Stimulated activated CD4-positive, alpha-beta T cell treated with anti-CD3 and anti-CD28 coated beads, Interleukin-1b, Interleukin-23, amount 100 ng/mL, for 48 hours (primary cell): ENCODE data around the gene IVD.

ENCODE experiments used
- DNase-seq: peaks from one replicate; pipeline ENCODE4 v3.0.0-alpha.2; 2020

IVD gene

DNA sequence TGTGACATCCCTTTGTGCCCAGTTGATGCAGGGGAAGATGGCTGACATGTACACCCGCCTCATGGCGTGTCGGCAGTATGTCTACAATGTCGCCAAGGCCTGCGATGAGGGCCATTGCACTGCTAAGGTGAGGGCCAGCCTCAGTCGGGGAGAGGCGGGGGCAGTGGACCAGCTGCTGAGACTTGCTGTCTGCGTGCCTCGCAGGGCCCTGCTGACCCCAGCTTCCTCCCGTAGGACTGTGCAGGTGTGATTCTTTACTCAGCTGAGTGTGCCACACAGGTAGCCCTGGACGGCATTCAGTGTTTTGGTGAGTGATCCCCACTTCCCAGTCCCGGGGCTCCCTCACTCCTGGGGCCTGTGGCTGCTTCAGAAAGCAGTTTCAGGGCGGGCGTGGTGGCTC lies 10.5 kb downstream of the IVD start:
- no peak for DNase-seq

DNA sequence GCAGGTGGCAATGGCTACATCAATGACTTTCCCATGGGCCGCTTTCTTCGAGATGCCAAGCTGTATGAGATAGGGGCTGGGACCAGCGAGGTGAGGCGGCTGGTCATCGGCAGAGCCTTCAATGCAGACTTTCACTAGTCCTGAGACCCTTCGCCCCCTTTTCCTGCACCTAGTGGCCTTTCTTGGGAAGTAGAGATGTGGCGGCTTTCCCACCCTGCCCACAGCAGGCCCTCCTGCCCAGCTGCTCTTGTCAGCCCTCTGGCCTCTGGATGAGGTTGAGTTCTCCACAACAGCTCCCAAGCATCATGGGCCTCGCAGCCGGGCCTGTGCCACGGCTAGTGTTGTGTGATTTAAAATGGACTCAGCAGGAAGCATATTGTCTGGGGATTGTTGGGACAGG lies 12.5 kb downstream of the IVD start:
- no peak for DNase-seq

DNA sequence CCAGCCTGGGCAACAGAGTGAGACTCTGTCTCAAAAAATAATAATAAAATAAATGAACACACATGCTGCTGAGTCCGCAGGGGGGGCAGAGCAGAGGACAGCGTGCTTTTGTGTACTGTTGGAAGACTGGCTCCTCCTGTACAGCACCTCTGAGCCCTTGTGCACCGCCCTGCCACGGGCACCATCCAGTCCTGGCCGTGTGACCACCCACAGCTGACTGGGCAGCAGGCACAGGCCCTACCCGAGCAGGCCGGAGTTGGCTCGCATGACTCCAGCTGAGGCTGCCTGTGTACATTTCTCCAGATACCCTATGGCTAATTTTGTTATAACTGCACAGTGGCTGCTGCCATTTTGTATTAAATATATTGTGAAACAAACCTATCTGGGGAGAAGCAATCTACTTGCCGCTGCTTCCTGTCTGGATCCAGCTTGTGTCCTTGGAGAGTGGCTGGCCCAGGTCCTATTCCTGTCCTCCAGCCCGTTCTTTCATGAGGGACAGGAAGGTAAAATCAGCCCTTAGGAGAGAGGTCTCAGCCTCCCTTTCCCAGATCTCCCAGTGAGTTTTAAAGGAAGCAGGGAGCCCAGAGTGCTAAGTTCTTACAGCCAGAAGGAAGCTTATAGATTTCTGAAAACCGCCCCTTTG lies 14.6 kb downstream of the IVD start:
- no peak for DNase-seq

DNA sequence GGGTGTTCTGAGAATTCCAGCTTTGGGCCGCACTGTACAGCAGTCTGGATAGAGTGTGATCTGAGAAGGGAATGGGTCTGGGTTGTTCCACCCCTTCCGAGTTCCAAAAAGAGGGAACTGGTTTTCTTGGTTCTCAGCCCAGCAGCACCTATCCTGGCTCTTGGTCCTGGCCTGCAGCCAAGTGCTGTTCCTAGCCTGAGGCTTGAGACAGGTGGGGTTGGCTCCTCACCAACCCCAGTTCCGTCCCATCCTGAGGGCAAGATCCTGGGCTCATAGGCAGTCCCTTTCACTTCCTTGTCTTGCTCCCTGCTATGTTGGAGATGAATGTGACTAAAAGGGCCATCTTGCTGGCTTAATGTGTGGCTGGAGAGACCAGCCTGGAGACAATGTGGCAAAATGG lies 15.2 kb downstream of the IVD start:
- no peak for DNase-seq

DNA sequence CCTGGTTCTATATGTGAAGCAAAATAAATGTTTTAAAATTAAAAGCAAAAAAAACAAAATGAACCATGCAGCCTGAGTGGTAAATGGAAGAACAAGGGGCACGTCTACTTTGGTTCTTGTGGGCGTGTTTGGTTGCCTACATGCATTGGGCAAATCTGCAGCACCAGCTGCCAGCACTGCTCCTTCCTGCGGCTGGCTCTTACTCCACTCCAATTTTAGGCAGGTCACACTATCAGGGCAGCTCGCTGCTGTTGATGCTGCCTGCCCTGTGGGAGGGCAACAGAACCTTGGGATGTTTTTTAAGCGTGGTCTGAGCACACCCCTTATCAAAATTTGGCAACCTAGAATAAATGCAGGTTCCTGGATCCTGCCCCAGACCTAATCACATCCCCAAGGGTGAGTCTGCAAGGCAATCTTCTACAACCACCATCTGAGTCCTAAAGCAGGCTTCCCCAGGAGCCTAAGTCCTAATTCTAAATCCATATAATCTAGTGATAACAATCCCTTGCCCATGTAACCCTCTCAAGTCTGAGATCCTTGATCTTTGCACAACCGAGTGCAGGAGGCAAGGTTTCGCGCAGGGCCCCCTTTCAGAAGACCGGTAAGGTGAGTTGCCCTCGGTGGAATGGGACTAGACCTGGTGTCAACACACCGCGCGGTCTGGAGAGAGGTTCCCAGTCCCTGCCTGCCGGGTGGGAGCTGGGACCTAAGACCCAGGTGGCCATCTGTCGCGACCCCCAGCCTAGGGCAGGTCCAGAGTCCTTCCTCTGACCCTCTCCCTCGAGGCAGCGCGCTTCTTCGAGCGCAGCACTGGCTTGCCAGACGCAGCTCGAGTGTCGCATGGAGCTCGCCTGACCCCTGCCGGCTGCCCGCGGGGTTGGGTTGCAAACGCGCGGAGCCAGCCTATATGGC lies 15.9 kb downstream of the IVD start:
- peak; percentile 81 for DNase-seq

DNA sequence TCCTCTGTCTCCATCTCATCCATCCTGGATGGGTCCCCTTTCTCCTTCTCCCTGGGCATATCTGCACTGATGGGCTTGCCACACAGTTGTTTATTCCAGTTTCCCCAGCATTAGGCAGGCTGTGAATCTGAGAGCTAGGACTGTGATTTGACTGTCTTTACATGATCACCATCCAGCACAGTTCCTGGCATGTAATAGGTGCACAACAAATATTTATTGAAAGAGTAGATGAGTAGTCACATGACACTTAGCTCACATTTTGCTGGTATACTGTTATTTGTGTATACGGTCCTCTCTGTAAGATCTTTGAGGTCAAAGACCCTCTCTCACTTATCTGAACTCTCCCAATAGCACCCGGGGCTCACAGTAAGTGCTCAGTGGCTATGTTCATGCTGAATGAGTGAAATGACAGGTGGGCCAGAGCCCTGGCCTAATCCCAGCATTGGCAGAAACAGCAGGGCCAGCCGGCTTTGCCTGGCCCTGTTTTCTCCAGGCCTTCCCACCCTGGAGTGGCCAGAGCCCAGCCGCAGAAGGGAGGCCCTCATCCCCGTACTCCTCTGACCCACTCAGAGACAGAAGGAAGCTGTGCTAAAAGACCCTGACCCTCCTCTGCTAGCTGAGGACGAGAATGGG lies 19.0 kb downstream of the IVD start:
- no peak for DNase-seq

DNA sequence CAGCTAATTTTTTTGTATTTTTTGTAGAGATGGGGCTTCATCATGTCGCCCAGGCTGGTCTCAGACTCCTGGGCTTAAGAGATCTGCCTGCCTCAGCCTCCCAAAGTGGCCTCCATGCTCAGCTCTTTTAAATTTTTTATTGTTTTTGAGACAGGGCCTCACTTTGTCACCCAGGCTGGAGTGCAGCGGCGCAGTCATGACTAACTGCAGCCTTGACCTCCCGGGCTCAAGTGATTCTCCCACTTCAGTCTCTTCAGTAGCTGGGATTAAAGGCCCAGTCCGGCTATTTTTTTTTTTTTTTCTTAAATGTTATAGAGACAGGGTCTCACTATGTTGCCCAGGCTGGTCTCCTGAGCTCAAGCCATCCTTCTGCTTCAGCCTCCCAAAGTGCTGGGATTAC lies 20.1 kb downstream of the IVD start:
- no peak for DNase-seq

DNA sequence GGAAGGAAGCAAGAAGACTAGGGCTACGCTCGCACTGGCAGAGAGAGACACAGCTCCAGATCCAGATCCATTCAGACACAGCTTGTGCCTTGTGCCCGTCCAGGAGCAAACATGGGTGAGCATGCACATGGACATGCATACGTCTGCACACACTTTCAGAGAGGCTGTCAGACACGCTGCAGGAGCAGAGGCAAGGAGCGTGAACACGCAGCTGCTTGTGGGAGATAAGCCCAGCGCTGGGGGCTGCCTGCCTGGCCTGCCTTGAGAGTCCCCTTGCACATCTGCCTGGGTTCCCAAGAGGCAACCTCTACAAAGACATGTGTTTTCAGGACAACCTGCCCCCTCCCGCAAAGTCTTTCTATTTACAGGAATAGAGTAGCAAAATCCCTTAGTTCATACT lies 21.6 kb downstream of the IVD start:
- no peak for DNase-seq

DNA sequence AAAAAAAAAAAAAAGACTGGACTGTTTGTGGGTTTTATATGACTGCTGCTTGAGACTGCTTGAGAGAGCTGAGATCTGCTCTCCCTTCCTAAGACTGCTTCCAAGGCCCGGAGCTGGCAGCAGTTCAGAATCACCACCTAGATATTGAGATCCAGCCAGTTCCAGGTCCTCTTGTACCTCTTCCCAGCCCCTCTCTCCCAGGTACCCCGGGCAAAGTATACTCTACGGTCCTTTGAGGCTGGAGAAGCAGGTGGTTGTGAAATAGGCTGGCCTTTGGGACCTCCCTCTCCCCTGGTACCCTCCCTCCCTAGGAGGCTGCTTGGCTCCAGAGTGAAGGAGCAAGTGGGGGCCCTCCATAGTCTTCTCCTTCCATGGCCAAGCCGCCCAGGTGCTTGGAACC lies 22.6 kb downstream of the IVD start:
- no peak for DNase-seq

DNA sequence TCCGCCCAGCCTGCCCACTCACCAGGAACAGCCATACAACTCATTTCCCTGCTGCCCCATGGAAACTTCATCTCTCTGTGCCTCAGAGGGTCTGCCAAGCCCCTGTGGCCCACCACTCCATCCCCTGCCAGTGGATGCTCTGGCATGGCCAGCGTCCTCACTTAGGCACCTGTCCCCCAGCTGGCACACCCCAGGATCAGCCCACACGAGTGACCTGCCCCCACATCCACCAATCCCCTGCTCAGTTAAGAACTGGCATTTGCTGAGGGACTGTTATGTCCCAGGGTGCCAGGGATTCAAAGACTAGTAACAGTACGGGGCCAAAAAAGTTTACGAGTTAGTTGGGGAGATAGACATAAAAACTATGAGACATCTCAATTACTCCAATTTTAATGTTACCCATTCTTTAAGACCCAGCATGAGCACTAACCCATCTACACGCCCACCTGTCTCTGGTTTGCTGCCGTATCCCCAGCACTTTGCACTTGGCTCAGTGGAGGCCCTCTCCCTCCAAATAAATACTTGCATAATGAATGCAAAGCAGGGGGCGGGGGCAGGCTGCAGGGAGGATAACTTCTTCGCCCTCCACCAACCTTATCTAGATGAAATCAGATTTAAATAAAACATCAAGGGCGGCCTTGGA lies 23.6 kb downstream of the IVD start:
- no peak for DNase-seq

DNA sequence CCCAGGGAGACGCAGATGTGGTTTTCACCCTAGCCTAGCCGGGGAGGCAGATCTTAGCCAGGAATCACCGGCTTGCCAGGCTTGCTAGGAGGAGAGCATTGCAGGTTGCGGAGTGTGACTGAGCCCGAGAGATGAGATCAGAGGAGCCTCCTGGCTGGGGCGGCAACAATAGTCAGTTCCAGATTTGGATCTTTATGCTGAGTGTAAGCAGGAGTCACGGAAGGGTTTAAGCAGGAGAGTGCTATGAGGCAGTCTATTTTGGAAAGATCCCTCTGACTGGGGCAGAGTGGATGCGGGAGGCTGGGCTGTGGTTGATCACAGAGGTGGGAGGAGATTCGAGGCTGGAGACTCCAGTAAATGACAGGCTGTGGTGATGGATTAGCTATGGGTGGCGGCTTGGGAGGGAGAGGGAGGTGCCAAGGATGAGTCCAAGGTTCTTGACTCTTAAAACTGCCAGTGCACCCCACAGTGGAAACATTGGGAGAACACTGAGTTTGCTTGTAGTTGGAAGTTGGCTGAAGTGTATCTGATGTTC lies 24.7 kb downstream of the IVD start:
- no peak for DNase-seq

DNA sequence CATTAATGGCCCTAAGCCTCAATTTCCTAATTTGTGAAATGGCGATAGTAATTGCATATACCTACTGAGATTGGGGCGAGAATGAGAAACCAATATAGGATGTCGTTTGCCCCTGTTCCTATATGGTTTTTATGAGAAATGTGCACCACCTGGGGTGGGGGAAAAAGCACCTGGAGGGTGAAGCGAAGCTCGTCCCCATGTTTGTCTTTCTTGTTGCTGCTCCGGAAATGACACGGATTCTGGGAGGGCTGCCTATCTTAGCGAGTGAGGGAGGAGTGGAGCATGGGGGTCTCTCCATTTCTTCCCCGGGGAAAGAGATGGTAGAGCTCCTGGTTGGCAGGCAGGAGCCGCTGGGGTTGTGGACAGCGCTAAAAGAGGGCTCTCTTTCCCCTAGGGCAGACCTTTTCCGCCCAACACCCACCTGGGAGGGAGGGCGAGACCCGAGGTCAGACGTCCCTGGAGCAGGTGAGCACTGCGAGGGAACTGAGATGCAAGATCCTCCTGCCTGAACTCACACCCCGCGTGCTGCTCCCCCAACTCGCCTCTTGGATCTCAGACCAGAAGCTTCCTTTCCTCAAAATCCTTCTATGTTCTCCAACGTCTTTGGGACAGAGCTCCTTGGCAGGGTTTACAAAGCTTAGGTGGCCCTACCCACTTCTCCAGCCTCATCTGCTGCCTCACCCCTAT lies 29.6 kb downstream of the IVD start:
- DNase-seq, result no peak

DNA sequence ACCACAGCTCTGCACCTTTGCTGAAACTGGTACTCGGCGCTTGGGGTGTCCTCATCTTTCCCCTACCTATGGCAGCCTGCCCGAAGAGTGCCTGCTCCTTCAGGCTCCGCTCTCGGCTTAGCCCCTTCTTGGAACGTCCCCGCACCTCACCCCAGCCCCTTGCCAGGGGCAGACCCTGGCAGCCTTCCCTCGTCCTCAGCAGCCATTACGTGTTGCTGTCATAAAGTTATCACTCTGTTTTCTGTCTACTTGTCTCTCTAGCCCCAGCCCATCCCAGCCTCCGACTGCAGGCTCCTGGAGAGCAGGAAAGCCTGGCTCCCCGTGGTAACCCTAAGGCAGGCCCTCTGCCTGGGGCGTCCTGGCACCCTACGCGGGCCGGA lies 30.1 kb downstream of the IVD start:
- DNase-seq, result no peak

DNA sequence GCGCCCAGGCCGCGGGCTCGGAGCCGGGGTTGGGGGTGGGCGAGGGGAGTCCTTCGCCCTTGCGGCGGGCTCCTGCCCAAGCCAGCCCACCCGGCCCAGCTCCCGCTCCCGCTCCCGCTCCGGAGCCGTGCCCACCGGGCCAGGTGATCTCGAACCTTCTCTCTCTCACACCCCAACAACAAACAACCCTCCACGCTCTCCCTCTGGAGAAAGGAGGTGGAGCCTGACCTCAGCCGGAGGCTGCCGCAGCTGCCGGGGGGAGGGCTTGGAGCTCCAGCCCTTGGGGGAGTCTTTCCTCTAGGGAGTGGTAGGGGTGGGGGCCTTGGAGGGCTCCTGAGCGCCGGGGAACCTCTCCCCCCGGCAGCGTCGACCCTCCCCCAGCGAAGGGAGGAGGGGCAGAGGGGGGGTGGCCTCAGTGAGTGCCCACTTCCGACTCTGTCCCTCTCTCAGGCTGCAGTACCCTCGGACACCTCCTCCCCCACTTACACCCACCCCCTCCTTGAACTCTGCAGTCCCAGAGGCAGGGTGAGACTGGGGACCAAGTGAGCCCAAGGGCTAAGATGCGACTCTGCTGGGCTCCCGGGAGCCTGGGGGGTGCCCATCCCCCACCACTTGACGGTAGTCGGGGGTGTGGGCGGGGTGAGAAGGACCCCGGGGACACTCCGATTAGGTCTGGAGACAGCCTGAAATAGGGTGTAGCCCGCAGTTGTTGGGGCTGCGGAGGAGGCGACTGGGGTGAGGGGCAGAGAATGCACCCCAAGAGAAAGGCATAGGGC lies 30.7 kb downstream of the IVD start:
- DNase-seq, result no peak

DNA sequence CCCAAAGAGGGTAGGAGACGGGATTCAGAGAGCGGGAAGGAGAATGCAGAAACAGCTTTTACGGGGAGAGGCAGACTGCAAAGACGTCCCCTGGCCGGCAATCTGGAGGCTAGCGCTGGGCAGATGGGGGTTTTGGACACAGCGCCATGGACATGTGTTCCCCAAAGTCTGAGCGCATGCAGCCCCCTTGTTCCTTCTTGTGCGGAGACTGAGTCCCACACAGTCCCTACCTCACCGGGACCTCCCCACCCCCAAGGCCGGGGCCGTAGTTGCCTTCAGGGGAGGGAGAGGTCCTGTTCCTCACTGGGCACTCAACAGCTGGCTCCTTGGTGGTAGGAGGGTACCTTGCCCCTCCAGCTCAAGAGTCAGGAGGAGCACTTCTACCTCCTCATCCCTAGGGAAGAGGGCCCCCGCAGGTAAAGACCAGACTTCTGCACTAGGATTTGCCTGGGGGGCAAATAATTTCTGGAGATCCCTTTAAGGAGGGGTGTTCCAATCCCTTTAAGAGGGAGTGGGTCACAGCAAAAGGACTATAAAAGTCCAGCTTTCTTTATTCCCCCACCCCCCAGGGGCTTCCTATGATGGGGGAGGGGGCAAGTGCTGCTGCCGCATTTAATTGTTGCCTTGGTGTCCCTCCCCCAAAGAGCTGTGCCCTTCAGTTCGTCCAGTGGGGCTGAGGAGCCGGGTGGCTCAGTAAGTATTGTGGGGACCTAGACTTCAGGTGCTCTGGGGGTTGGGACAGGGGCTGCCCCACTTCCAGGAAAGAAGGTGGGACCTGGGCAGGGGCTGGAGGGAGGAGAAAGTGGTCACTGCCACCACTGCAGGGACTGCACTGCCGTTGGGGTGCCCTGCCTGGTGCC lies 31.5 kb downstream of the IVD start:
- no peak for DNase-seq

DNA sequence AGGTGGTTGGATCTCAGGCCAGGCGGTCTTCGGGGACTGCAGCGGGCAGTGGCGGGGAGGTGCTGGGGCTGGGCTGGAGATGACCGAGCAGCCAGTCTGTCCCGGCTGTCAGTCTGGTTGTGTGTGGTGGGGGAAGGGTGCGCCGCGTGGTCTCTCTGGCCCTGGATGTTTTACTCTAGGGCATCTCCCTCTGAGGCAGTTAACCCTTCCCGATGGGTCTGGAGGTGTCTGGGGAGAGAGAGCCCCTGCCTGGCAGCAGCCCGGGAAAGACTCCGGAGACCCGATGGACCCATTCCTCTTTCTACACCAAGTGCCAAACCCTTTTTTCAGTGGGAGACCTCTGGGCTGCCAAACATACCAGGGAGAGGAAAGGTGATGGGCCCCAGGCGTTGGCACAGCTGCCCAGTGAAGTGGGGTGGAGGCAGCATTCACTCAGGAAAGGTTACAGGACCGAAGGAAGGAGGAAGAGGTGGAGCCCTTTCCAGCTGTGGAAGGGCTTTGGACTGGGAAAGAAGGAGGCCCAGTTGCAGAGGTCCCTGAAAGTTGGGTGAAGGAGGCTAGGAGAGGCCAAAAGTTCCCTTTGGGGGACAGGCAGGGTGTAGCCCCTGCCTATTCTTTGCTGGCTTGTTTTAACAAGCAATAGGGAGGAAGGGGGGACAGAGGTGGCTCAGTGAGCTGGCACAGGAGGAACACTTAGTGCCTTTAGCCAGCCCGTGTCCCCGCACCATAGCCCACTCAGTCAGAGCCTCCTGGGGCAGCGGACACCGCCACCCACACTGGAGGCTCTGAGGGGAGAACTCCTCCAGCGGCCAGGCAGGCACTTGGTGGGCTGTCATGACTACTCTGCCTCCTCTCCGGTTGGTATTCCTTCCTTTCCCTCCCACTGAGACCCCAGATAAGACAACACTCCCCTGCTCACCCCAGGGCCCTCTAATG lies 32.4 kb downstream of the IVD start:
- no peak for DNase-seq

DNA sequence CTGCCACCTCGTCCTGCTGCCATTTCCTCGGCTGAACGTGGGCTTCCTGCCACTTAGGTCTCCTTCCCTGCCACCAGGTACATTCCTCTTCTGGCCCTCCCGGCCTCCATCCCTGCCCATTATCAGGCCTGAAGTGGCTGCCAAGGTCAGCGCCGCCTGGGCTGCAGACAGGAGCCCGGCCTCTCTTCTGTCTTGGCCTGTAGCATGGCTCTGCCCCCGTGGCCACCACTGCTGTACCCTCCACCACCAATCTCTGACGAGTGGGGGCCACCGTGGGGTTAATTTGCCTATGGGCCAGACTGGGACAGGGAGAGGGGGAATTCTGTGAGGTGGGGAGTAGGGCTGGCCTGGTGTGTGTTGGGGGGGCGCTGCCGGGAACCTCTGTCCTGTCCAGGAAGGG lies 33.1 kb downstream of the IVD start:
- DNase-seq, result no peak

DNA sequence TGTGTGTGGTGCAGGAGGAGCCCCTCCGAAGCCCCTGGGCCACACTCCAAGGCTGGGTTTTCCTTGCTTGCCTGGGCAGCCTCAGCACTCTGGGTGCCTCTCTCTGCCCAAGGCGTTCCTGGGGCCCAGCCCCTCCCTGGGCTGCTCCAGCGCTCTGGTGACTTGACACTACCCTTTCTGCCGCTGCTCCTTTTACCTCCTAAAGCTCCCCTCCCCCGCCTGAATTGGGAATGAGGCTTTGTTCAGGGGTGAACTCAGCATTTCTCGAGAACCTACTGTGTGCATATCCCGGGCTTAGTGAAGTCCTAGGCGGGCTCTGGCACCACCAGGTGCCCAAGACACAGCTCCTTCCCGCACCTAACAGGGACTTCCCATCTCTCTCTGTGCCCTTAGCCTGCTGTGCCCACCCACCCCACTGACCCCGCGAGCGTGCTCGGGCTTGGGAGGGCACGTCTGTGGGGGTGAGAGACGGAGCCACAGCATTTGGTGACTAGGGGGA lies 33.9 kb downstream of the IVD start:
- DNase-seq, result no peak

DNA sequence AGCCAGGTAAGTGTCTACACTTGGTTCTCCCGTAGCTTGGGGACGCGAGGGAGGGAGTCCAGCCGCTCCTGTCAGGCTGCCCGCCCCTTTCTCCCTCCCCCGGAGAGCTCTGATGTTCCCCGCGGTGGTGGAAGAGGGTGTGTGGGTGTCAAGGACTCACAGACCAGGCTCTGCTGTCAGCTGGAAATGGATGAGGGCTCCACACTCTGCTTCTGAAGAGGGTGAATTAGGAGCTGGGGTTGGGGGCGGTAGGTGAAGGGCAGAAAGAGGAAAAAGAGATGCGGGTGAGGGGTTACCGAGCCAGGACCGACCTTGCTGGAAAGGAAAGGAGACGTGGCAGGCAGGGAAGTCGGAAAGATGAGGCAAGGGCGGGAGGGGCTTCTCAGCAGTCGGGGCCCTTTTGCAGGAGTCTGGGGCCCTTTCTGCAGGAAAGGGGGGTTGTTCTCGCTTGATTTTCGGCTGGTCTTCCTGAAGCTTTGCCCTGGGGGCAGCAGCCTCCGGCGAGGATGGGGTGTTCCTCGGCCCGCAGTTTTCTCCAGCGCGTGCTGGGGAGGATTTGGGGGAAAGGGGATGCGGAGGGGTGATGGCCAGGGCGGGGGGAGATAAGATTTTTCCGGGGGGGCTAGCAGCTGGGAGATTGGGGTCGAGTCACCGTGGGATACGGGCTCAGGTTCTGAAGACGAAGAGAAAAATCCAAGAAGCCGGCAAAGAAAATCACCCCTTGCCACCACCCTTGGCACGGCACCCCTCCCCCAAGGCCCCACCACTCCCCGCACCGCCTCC lies 34.6 kb downstream of the IVD start:
- peak; percentile 39 for DNase-seq
